OCI-LY1 (cell line): Measurements from ENCODE around the gene MADD.

Experiments used
- H2AFZ ChIP-seq: fragments of 200-600 bp; sonication (generic), shearing (Covaris generic); 2 replicates; pipeline ENCODE4 v1.6.0; 2014; ENCODE audit warnings: antibody characterized with exemption, mild to moderate bottlenecking, low read length
- H3F3A ChIP-seq: fragments of 200-600 bp; sonication (generic), shearing (Covaris generic); 2 replicates; pipeline ENCODE4 v1.6.0; 2014; ENCODE audit warnings: mild to moderate bottlenecking, antibody characterized with exemption, low read length, moderate library complexity; ENCODE audit not compliant: insufficient read depth
- H3K27ac ChIP-seq: fragments of 200-600 bp; sonication (generic); 2 replicates; pipeline ENCODE4 v1.5.1; 2014; ENCODE audit warnings: low read length, mixed run types, mild to moderate bottlenecking, low read depth; ENCODE audit not compliant: poor library complexity, severe bottlenecking
- H3K27me3 ChIP-seq: fragments of 200-600 bp; sonication (generic); 2 replicates; pipeline ENCODE4 v1.6.0; 2014; ENCODE audit warnings: antibody characterized with exemption, mild to moderate bottlenecking, low read length, moderate library complexity; ENCODE audit not compliant: insufficient read depth
- H3K36me3 ChIP-seq: fragments of 200-600 bp; sonication (generic); 2 replicates; pipeline ENCODE4 v1.6.1; 2014; ENCODE audit warnings: mild to moderate bottlenecking, antibody characterized with exemption, low read length, moderate library complexity, mixed read lengths; ENCODE audit not compliant: insufficient read depth
- H3K4me1 ChIP-seq: fragments of 200-600 bp; sonication (generic); 2 replicates; pipeline ENCODE4 v1.5.1; 2014; ENCODE audit warnings: mild to moderate bottlenecking, low read length, moderate library complexity; ENCODE audit not compliant: insufficient read depth, severe bottlenecking
- H3K4me2 ChIP-seq: fragments of 200-600 bp; sonication (generic), shearing (Covaris generic); 2 replicates; pipeline ENCODE4 v1.6.1; 2014; ENCODE audit warnings: low read length
- H3K4me3 ChIP-seq: fragments of 200-600 bp; sonication (generic); 2 replicates; pipeline ENCODE4 v1.5.1; 2014; ENCODE audit warnings: low read length, low read depth, mild to moderate bottlenecking, mixed read lengths; ENCODE audit not compliant: poor library complexity, severe bottlenecking
- H3K79me2 ChIP-seq: fragments of 200-600 bp; shearing (Covaris generic); 2 replicates; pipeline ENCODE4 v1.6.1; 2016; ENCODE audit warnings: mixed run types, low read length, mixed read lengths; ENCODE audit not compliant: insufficient read depth
- H3K9ac ChIP-seq: fragments of 200-600 bp; sonication (generic), shearing (Covaris generic); 2 replicates; pipeline ENCODE4 v1.6.1; 2014; ENCODE audit warnings: mild to moderate bottlenecking, low read length, mixed read lengths
- H3K9me2 ChIP-seq: fragments of 200-600 bp; sonication (generic), shearing (Covaris generic); 2 replicates; pipeline ENCODE4 v1.6.1; 2014; ENCODE audit warnings: low read depth, mild to moderate bottlenecking, low read length, mixed read lengths
- H3K9me3 ChIP-seq: fragments of 200-600 bp; shearing (Covaris generic); 2 replicates; pipeline ENCODE4 v1.6.1; 2014; ENCODE audit warnings: low read length, mixed read lengths
- H4K20me1 ChIP-seq: fragments of 200-600 bp; sonication (generic), shearing (Covaris generic); 2 replicates; pipeline ENCODE4 v1.6.0; 2016; ENCODE audit warnings: mild to moderate bottlenecking, low read length; ENCODE audit not compliant: insufficient read depth
- EZH2 ChIP-seq: fragments of 200-600 bp; sonication (generic), shearing (Covaris generic); IDR thresholded peaks from 2 replicates; pipeline ENCODE4 v1.8.0; 2017; ENCODE audit warnings: borderline replicate concordance, mixed run types, mild to moderate bottlenecking, antibody characterized with exemption, low read length, moderate library complexity, mixed read lengths
- TF ChIP-seq, protein P1 (sequence below): fragments of 200-600 bp; sonication (generic), shearing (Covaris generic); IDR thresholded peaks from 2 replicates; pipeline ENCODE4 v1.5.1; 2017; ENCODE audit warnings: mild to moderate bottlenecking, antibody characterized with exemption, low read length, moderate library complexity, mixed read lengths

Gene MADD

DNA sequence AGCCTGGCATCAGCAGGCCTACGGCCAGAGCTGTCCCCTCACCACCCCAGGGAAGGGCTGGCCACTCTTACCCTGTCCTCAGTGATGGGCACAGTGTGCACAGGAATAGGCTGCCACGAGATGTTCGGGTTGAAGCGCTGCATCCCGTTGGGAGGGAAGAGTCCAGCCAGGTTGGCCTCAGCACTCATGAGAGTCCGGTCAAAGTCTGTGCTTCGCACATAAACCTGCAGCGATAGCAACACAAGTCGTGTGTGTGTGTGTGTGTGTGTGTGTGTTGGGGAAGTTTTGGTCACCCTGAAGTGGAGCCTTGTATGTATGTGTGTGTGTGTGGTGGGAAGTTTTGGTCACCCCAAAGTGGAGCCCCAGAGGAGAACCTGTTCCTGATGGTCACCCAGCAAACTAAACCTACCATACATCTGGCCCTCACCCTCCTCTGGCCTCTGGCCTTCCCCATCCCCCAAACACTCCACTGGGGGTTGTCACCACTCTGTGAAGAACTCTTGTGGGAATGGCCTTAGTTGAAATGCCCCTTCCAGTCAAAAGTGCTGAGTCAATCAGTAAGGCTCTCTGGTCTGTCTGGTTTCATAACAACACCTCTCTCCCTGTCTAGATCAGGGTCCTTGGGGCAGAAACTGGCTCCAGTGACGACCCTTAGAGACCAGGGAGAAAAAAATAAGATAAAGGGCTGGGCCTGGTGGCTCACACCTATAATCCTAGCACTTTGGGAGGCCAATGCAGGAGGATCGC lies 24.1 kb upstream of the MADD start:
- no peaks in the 10 kb centered on the region for H3F3A ChIP-seq
- H3K27ac ChIP-seq, result no peak overlapping the region
- H3K4me2 ChIP-seq, result no peak overlapping the region
- no peaks in the 10 kb centered on the region for H3K27me3 ChIP-seq
- 0 out of 2 replicates have a peak, but pooled peaks cover 4% of the 10 kb centered on the region for H3K79me2 ChIP-seq
- H3K9me2 ChIP-seq, result no peaks in the 10 kb centered on the region
- H3K9ac ChIP-seq, result no peak overlapping the region
- peaks cover 21% of the 10 kb centered on the region for H3K4me1 ChIP-seq
- H3K36me3 ChIP-seq, result peaks cover 52% of the 10 kb centered on the region; the same call in 1 of the 2 replicates
- H3K9me3 ChIP-seq, result no peaks in the 10 kb centered on the region
- H4K20me1 ChIP-seq, result no peaks in the 10 kb centered on the region
- no peak overlapping the region for H2AFZ ChIP-seq
- TF ChIP-seq, protein P1, sequence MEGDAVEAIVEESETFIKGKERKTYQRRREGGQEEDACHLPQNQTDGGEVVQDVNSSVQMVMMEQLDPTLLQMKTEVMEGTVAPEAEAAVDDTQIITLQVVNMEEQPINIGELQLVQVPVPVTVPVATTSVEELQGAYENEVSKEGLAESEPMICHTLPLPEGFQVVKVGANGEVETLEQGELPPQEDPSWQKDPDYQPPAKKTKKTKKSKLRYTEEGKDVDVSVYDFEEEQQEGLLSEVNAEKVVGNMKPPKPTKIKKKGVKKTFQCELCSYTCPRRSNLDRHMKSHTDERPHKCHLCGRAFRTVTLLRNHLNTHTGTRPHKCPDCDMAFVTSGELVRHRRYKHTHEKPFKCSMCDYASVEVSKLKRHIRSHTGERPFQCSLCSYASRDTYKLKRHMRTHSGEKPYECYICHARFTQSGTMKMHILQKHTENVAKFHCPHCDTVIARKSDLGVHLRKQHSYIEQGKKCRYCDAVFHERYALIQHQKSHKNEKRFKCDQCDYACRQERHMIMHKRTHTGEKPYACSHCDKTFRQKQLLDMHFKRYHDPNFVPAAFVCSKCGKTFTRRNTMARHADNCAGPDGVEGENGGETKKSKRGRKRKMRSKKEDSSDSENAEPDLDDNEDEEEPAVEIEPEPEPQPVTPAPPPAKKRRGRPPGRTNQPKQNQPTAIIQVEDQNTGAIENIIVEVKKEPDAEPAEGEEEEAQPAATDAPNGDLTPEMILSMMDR, result no peak
- no peak for TF ChIP-seq EZH2
- no peak overlapping the region for H3K4me3 ChIP-seq

- Histone ChIP-seq H3K9me3 (no peaks in the 10 kb centered on the region), H4K20me1 (no peaks in the 10 kb centered on the region), H3K79me2 (0 out of 2 replicates have a peak, but pooled peaks cover 4% of the 10 kb centered on the region), H3K9ac (no peak overlapping the region; the same call in 1 of the 2 replicates), H3K4me2 (peak overlapping the region; percentile 100), H3K27ac (no peak overlapping the region), H3K36me3 (peaks cover 36% of the 10 kb centered on the region; the same call in 1 of the 2 replicates), H3F3A (no peaks in the 10 kb centered on the region), H2AFZ (no peak overlapping the region), H3K9me2 (no peaks in the 10 kb centered on the region), H3K27me3 (no peaks in the 10 kb centered on the region), H3K4me1 (peaks cover 21% of the 10 kb centered on the region), H3K4me3 (peak overlapping the region; percentile 97)
- TF ChIP-seq EZH2, result no peak
- TF ChIP-seq, protein P1, result no peak
Measured at GRCh38 chr11:47247502-47247901, 22.4 kb upstream of the MADD start.

DNA sequence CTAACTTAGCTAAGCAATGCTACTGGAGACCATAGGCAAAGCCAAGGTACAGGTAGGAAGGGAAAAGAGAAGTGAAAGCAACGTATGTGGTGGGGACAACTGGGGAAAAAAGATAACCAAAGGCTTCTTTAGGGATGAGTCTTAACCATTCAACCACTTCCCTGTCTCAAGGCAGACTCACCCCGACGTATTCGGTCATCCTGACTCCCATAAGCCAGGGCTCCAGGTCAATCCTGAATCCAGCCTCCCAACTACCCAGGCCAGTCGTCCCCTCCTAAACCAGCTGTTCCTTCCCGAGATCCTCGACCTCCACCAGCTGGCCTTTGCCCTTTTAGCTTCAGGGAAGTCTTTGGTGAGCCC lies 21.6 kb upstream of the MADD start:
- H3K36me3 ChIP-seq, result peaks cover 28% of the 10 kb centered on the region; the same call in 1 of the 2 replicates
- peak overlapping the region; percentile 98 for H3K9ac ChIP-seq
- no peaks in the 10 kb centered on the region for H3F3A ChIP-seq
- peak overlapping the region; percentile 100 for H3K4me2 ChIP-seq
- no peaks in the 10 kb centered on the region for H3K9me3 ChIP-seq
- no peaks in the 10 kb centered on the region for H3K27me3 ChIP-seq
- TF ChIP-seq EZH2, result no peak
- TF ChIP-seq, protein P1, result no peak
- peak overlapping the region; percentile 93; the same call in 1 of the 2 replicates for H2AFZ ChIP-seq
- no peaks in the 10 kb centered on the region for H4K20me1 ChIP-seq
- peaks cover 21% of the 10 kb centered on the region for H3K4me1 ChIP-seq
- H3K27ac ChIP-seq, result peak overlapping the region; percentile 60
- H3K4me3 ChIP-seq, result peak overlapping the region; percentile 97
- 0 out of 2 replicates have a peak, but pooled peaks cover 4% of the 10 kb centered on the region for H3K79me2 ChIP-seq
- no peaks in the 10 kb centered on the region for H3K9me2 ChIP-seq
